HepG2 (cell line): ENCODE results near the gene SLC43A1.

Experiments used
- CBFB ChIP-seq: sonication (generic); formaldehyde crosslinking; IDR thresholded peaks from 2 replicates; pipeline ENCODE4 v1.4.0; 2020; ENCODE audit warnings: missing genetic modification reagents
- CHD2 ChIP-seq: IDR thresholded peaks from 2 replicates; pipeline ENCODE4 v1.6.1; 2011; ENCODE audit warnings: low read depth, low read length, improper control_type of control experiment
- FOSL1 ChIP-seq: sonication (generic); formaldehyde crosslinking; IDR thresholded peaks from 2 replicates; pipeline ENCODE4 v1.9.0; 2021; ENCODE audit warnings: missing genetic modification reagents, borderline replicate concordance
- HDAC6 ChIP-seq: fragments of 200-600 bp; sonication (generic); IDR thresholded peaks from 2 replicates; pipeline ENCODE4 v1.7.0; 2017; ENCODE audit warnings: mild to moderate bottlenecking, antibody characterized with exemption, low read length, low read depth
- JUND ChIP-seq: sonication (generic); formaldehyde crosslinking; IDR thresholded peaks from 2 replicates; pipeline ENCODE4 v1.8.0; 2022; ENCODE audit warnings: mild to moderate bottlenecking, missing genetic modification reagents
- KAT7 ChIP-seq: IDR thresholded peaks from 2 replicates; pipeline ENCODE4 v1.6.1; 2018; ENCODE audit warnings: borderline replicate concordance, missing compliant biosample characterization
- PHF20 ChIP-seq: sonication (generic); formaldehyde crosslinking; IDR thresholded peaks from 2 replicates; pipeline ENCODE4 v1.5.0; 2020; ENCODE audit warnings: mild to moderate bottlenecking, missing genetic modification reagents
- POLR2A ChIP-seq, 2 experiments: IDR thresholded peaks; 2 replicates each; pipeline ENCODE4 v1.6.1; 2011; ENCODE audit warnings: low read depth in 2 of 2, low read length in 2 of 2, mild to moderate bottlenecking in 1 of 2, moderate library complexity in 1 of 2; ENCODE audit not compliant: insufficient read depth in 1 of 2
- SMC3 ChIP-seq: IDR thresholded peaks from 2 replicates; pipeline ENCODE4 v1.6.1; 2011; ENCODE audit warnings: low read length, improper control_type of control experiment
- ZBTB8A ChIP-seq: sonication (generic); formaldehyde crosslinking; IDR thresholded peaks from 2 replicates; pipeline ENCODE4 v1.4.0; 2020; ENCODE audit warnings: mild to moderate bottlenecking, low read depth, missing genetic modification reagents, borderline replicate concordance
- ZNF264 ChIP-seq: sonication (generic); formaldehyde crosslinking; IDR thresholded peaks from 2 replicates; pipeline ENCODE4 v1.4.0; 2020; ENCODE audit warnings: missing genetic modification reagents
- TF ChIP-seq, protein P1 (sequence below): sonication (generic); formaldehyde crosslinking; IDR thresholded peaks from 2 replicates; pipeline ENCODE4 v1.5.0; 2020; ENCODE audit warnings: mild to moderate bottlenecking, missing genetic modification reagents, moderate library complexity
- TF ChIP-seq, protein P2 (sequence below): sonication (generic); formaldehyde crosslinking; IDR thresholded peaks from 2 replicates; pipeline ENCODE4 v1.4.0; 2020; ENCODE audit warnings: missing genetic modification reagents
- TF ChIP-seq, protein P3 (sequence below): IDR thresholded peaks from 2 replicates; pipeline ENCODE4 v1.6.1; 2012; ENCODE audit warnings: low read length, improper control_type of control experiment

DNA sequence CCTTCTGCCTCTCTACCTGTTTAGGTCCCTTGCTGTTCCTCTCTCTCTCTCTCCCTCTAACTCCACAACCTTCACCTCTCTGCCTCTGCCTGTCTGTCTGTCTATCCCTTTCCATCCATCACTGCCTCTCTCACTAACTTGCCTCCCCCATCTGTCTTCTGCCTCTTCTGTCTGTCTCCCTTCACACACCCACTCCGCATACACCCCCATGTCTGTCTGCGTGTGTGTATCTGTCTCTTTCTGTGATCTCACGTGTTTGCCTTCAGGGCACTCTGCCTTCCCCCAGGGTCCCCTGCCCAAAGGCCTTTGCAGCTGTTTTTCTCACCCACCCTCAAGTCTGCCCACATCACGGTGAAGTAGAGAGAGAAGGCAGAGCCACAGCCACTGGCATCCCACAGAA lies 47.2 kb downstream of the SLC43A1 start:
- no peak for TF ChIP-seq CHD2
- TF ChIP-seq, protein P1, sequence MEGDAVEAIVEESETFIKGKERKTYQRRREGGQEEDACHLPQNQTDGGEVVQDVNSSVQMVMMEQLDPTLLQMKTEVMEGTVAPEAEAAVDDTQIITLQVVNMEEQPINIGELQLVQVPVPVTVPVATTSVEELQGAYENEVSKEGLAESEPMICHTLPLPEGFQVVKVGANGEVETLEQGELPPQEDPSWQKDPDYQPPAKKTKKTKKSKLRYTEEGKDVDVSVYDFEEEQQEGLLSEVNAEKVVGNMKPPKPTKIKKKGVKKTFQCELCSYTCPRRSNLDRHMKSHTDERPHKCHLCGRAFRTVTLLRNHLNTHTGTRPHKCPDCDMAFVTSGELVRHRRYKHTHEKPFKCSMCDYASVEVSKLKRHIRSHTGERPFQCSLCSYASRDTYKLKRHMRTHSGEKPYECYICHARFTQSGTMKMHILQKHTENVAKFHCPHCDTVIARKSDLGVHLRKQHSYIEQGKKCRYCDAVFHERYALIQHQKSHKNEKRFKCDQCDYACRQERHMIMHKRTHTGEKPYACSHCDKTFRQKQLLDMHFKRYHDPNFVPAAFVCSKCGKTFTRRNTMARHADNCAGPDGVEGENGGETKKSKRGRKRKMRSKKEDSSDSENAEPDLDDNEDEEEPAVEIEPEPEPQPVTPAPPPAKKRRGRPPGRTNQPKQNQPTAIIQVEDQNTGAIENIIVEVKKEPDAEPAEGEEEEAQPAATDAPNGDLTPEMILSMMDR (CRISPR knock-in tag): no peak
- TF ChIP-seq ZBTB8A (CRISPR knock-in tag): no peak
- no peak for TF ChIP-seq HDAC6
- TF ChIP-seq POLR2A (IDR thresholded peaks at IDR 0.05; ENCODE audit: insufficient read depth in 1 of 2, low read depth in 2 of 2, low read length in 2 of 2): no peak
- no peak for TF ChIP-seq FOSL1 (CRISPR knock-in tag)
- TF ChIP-seq ZNF264: no peak
- TF ChIP-seq KAT7 (CRISPR knock-in tag): no peak
- no peak for TF ChIP-seq SMC3
- TF ChIP-seq, protein P2, sequence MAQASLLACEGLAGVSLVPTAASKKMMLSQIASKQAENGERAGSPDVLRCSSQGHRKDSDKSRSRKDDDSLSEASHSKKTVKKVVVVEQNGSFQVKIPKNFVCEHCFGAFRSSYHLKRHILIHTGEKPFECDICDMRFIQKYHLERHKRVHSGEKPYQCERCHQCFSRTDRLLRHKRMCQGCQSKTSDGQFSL (CRISPR knock-in tag): no peak
- no peak for TF ChIP-seq JUND (CRISPR knock-in tag)
- TF ChIP-seq, protein P3, sequence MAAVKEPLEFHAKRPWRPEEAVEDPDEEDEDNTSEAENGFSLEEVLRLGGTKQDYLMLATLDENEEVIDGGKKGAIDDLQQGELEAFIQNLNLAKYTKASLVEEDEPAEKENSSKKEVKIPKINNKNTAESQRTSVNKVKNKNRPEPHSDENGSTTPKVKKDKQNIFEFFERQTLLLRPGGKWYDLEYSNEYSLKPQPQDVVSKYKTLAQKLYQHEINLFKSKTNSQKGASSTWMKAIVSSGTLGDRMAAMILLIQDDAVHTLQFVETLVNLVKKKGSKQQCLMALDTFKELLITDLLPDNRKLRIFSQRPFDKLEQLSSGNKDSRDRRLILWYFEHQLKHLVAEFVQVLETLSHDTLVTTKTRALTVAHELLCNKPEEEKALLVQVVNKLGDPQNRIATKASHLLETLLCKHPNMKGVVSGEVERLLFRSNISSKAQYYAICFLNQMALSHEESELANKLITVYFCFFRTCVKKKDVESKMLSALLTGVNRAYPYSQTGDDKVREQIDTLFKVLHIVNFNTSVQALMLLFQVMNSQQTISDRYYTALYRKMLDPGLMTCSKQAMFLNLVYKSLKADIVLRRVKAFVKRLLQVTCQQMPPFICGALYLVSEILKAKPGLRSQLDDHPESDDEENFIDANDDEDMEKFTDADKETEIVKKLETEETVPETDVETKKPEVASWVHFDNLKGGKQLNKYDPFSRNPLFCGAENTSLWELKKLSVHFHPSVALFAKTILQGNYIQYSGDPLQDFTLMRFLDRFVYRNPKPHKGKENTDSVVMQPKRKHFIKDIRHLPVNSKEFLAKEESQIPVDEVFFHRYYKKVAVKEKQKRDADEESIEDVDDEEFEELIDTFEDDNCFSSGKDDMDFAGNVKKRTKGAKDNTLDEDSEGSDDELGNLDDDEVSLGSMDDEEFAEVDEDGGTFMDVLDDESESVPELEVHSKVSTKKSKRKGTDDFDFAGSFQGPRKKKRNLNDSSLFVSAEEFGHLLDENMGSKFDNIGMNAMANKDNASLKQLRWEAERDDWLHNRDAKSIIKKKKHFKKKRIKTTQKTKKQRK: no peak
- TF ChIP-seq CBFB (CRISPR knock-in tag): no peak
- no peak for TF ChIP-seq PHF20 (CRISPR knock-in tag)
